GM12892 (cell line): ENCODE measurements around the gene DENND1A.

Source experiments
- POLR2A ChIP-seq: IDR thresholded peaks from 2 replicates; pipeline ENCODE4 v1.6.1; 2011; ENCODE audit warnings: low read depth, low read length, control low read depth
- POLR2AphosphoS5 ChIP-seq: IDR thresholded peaks from 2 replicates; pipeline ENCODE4 v1.6.1; 2011; ENCODE audit warnings: low read depth, low read length, control low read depth

DNA sequence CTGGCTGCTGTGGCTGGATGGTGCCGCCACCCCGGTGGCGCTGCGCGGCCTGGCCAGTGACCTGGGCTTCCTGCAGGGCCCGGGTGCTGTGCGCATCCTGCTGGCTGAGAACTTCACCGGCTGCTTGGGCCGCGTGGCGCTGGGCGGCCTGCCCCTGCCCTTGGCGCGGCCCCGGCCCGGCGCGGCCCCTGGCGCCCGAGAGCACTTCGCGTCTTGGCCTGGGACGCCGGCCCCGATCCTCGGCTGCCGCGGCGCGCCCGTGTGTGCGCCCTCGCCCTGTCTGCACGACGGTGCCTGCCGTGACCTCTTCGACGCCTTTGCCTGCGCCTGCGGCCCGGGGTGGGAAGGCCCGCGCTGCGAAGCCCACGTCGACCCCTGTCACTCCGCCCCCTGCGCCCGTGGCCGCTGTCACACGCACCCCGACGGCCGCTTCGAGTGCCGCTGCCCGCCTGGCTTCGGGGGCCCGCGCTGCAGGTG lies 556.4 kb downstream of the DENND1A start:
- TF ChIP-seq POLR2A = no peak
- TF ChIP-seq POLR2AphosphoS5 = no peak
